GM21825 (cell line): Measurements from ENCODE around the gene VWDE.
"Not testable (repeated sequence)": the region's sequence is repeated elsewhere in the genome, so short reads cannot be mapped to it uniquely, and the experiment has no call there.

Experiments
- ATAC-seq: cut with Tn5 transposase; IDR thresholded peaks from one replicate; pipeline ENCODE4 v1.9.1; 2021; ENCODE audit warnings: mild to moderate bottlenecking, moderate library complexity; ENCODE audit not compliant: unreplicated experiment

The VWDE gene

DNA sequence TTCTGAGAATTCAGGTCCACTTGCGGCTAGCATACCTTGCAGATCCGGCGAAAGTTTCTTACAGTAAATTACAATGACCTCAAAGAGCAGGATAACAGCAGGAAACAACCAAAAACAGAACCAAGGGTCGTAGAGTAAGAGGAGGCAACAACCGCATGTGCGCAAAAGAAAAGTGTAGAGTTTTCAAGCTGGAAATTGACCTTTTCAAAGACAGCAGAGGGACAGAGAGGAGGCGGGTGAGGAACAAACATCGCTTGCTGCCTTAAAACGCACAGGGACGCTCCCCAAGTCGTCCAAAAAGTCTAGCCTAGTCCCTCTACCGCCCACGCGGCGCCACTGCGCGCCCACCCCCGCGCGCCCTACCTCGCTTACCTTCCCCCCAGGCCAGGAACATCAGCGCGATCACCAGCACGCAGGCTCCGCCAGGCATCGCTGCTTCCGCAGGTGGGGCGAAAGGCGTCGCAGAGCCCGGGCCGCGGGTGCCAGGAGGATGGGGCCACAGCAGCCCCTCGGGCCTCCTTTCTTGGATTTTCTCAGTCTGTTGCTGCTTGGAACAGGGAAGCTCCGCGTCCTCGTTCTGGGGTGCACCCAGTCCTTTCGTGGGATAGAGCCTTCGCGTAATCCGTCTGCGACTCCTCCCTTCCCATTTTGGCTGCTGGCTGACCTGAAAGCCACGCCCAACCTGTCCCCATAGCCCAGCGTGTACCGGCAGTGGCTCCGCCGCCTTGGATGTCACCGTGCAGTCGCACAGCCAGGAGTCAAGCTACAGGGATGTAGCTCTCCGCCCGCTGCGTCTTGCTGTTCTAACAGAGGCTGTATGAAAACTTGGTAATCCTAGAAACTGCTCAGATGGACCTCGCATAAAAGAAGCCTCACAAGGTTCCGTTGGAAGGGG lies at the start of gene VWDE:
TSS of gene VWDE (minus strand) at position 579 of the 895 bp plus-strand sequence. CDS start at position 430, 149 bp downstream.
- ATAC-seq: peak; percentile 70

DNA sequence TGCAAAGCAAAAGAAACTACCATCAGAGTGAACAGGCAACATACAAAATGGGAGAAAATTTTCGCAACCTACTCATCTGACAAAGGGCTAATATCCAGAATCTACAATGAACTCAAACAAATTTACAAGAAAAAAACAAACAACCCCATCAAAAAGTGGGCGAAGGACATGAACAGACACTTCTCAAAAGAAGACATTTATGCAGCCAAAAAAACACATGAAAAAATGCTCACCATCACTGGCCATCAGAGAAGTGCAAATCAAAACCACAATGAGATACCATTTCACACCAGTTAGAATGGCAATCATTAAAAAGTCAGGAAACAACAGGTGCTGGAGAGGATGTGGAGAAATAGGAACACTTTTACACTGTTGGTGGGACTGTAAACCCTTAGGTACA lies 49.5 kb upstream of the VWDE start:
- not testable (repeated sequence) for ATAC-seq

DNA sequence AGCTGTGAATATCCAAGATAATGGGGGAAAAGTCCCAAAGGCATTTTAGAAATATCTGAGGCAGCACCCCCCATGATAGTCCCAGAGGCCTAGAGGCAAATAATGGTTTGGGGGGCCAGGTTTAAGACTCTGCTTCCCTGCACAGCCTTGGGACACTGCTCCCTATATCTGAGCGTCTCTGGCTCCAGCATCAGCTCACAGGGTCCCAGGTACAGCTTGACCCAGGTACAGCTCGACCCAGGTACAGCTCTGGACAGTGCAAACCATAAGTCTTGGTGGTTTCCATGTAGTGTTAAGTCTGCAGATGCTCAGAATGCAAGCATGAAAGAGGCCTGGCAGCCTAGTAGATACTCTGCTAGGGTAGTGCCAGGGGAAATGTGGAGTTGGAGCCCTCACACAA lies 47.0 kb upstream of the VWDE start:
- no peak for ATAC-seq

DNA sequence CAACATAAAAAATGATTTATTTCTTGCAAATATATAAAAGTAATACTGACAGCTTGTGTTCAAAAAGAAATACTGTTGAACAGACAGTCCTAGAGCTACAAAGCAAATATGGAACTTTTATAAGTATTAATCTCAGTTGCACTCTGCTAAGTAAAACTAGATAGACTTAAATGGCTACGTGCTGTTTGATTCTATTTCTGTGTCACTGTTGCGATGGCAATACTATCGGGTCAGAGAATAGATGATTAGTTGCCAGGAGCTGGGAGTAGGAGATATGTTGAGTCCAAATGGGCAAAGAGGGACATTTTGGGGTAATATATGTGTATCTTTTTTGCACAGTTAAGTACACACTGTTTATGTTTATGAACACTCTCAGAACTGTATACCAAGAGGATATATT lies 41.1 kb upstream of the VWDE start:
- no peak for ATAC-seq

DNA sequence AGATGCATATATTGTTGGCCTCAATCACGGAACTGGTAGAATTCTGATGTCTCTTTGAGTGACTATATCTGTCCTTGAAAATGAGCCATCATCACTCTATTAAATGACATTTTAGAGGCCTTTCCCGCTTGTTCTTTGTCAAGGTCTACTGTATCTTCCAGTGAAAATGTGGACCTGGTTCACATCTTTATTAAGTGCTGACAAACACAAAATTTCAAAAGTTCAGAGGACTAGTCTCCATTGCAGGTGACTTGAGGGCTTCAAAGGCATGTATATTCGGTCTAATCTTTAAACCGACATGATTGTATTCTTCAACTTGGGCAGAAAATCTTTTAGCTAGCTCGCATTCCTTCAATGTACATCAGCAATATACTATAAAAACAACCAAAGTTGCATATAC lies 36.6 kb upstream of the VWDE start:
- ATAC-seq: no peak

DNA sequence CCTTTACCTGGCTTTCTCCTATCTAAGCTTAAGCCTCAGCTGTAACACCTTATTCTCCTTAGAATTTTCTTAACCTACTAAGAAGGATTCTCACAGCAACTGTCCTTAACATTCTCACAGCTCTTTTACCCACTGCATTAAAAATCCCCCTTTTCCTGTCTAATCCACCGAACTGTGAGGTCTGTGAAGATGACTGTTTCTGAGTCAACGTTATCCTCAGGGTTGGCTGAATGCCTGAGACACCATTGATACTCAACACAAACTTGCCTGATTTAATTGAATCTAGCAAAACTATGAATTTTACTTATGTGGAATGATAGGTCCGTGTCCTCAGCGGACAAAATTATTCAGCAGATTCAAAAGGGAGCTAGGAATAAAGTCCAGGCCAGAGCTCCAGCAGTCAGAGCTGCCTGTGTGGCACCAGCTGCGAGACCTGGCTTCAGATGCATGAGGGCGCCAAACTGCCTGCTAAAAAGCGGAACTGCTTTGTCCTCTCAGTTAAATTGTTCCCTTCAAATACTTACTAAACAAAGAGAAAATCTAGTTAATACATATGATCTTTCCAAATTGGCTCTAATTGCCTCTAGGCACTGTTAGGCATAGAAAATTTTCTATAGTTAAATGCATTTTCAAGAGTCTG lies 33.4 kb upstream of the VWDE start:
- no peak for ATAC-seq

DNA sequence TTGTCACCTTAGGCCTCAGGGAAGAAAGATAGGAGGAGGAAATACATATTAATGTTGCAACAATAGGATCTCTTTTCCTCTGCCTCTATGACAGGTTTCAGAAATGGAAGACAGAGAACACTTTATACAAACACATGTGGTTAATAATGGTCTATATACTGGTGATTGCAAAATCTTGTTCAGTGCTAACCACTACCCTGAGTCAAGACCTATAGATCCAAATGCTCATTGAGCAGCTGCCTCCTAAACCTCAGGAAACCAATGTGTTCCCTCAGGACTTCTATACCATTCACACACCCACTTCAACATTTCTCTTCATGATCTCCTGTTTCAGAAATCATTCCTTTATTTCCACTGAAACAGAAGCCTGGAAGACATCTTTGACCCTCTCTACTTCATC lies 32.5 kb upstream of the VWDE start:
- no peak for ATAC-seq

DNA sequence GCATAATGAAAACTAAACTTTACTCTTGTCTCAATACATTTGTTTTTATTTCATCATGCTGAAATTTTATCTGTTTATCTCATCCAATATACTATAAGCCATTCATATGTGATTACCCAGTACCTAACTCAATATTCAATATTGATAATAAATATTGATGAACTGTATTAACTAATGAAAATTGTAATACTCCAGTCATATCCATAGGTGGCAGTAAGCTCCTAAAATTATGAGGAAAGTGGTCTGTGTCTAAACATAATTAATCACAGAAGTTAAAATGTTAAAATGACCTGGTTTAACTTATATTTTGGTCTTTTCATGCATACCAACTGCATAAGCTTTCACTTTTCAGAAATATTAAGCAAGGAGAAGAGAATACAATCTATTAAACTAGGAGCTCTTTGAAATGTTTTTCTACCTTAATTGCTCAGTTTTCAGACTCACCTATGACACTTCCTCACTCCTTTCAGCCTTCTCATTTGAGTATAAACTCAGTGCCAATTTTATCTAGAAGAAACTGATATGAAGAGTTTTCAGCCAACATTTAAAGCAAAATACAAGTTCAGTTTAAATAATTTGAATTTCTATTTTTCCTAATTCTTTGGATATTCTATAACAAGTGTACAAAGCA lies 30.5 kb upstream of the VWDE start:
- no peak for ATAC-seq

DNA sequence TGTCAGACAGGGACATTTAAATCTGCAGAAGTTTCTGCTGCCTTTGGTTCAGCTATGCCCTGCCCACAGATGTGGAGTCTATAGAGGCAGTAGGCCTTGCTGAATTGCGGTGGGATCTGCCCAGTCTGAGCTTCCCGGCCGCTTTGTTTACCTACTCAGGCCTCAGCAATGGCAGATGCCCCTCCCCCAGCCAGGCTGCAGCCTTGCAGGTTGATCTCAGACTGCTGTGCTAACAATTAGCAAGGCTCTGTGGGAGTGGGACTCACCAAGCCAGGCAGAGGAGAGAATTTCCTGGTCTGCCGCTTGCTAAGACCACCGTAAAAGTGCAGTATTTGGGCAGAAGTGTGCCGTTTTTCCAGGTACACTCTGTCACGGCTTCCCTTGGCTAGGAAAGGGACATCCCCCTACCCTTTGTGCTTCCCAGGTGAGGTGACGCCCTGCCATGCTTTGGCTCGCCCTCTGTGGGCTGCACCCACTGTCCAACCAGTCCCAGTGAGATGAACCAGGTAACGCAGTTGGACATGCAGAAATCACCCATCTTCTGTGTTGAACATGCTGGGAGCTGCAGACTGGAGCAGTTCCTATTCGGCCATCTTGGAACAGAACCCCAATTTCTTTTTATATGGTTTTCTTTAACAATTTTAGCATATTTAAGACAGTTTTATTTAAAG lies 28.4 kb upstream of the VWDE start:
- no peak for ATAC-seq

DNA sequence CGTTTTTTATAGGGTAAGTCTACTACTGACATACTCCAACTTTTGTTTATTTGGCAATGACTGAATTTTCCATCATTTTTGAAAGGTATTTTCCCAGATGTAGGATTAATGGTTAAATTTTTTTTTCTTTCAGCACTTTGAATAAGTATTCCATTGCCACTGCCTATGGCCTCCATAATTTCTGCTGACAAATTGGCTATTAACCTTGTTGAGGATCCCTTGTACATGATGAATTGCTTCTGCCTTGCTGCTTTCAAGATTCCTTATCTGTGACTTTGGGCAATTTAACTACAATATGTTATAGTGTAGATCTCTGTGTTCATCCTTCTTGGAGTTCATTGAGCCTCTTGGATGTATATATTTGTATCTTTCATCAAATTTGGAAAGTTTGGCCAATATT lies 21.6 kb upstream of the VWDE start:
- ATAC-seq: no peak

DNA sequence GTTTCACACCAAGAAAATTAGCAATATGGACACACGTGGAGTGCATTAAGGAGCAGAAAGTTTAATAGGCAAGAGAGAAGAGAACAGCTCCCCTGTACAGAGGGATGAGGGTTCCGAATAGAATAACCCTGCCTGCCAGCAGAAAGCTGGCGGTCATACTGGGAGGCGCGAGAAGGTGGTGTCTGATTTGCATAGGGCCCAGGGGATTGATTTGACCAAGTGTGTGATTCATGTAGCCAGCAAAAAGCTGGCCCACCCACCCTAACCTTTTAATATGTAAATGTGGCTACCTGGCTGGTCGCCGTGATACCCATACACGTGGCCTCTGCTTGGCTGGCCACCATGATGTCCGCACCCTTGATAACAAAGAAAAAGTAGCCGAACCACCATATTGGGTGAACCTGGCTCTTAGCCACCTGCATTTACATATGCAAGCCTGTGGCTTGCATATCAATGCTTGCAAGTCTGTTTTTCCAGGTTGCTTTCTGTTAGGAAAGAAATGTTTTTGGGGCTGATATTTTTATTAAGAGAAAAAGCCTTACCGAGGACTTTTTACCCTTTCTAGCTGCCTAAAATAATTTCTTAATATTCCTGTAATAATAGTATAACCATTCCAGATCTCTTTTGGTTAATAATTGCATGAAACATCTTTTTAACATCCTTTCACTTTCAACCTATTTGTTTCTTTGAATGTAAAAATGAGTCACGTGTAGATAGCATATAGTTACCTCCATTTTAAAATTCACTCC lies 20.5 kb upstream of the VWDE start:
- no peak for ATAC-seq

DNA sequence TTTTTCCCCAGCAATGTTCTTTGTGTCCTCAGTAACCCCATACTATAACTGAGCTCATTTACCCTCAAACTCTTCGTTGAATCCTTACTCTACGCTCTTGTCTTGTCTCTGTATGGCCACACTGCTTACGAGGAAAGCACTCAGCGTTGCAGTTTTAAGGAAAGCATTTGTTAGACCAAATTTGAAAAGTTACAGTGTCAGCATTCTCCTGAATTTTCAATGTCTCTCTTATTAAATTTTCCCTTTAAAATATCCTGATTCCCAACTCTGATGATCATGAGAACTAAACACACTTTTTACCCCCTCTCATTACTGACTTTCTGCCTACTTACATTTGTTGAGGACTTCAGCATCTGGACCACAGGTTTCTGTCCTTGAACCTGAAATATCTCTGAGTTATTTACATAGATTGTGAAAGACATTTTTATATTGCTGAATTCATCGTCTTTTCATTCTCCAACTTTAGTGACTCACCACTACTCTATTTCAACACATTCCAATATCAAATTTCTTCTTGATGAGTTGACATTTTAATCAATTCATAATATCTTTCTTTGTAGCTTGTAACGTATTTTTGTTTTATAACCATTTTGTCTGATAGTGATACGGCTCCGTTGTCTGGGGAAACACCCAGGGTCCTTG lies 19.8 kb upstream of the VWDE start:
- no peak for ATAC-seq

DNA sequence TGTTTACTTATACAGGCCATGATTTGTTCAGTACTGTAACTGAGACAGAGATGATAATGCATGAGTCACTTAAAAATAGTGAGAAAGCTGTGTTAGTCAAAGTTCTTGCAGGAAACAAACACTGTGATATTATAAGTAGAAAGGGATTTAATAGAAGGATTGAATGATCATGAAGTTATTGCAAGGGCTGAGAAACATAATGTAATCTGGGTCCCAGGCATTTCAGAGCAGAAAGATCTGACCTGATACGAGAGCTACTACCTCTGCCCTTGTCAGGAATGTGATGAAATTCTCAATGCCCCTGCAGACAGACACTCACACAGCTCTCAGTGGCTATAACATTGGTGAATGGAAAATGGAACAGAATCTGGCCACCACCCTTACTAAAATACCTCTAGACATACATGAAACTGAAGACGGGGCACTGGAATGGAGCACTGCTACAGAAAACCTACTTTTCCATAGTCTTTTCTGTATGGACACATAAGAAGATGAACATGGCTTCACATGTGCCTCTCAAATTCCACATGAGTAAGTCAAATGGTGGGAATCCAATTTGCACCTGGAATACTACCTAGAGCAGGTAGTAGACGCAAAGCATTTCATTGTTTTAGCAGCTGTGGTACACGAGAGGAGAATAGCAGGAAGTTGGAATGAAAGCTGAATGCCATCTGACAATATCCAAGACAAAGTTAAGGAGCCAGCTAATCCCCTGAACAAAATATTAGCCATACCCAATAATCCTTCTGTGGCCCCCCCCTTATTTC lies 19.1 kb upstream of the VWDE start:
- ATAC-seq: no peak

DNA sequence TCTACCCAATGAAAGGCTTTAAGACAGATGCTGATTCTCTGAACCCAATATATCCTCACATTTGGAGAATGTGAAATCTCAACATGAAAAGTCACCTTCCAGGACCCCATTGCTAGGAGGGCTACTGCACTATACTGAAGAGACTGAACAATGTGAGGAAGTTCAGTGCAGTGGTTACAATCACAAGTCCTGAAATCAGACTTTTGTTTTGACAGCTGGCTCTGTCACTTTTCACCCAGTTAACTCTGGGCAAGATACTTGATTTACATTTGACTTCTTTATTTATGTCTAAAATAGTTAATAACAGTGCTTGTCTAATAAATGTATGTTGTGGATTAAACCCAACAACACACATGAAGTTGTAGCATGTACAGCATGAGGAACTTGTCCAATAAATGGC lies 14.8 kb upstream of the VWDE start:
- no peak for ATAC-seq

DNA sequence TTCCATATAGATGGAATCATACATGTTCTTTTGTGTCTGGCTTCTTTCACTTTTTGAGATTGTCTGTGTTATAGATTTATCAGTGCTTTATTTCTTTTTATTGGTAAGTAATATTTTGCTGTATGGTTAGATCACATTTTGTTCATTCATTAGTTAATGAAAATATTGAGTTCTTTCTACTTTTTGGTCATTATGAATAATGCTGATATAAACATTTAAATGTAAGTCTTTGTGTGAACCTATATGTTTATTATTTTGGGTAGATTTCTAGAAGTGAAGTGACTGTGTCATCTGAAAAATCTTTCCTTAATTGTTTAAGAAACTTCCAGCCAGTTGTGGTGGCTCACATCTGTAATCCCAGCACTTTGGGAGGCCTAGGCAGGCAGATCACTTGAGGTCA lies 11.4 kb upstream of the VWDE start:
- no peak for ATAC-seq

DNA sequence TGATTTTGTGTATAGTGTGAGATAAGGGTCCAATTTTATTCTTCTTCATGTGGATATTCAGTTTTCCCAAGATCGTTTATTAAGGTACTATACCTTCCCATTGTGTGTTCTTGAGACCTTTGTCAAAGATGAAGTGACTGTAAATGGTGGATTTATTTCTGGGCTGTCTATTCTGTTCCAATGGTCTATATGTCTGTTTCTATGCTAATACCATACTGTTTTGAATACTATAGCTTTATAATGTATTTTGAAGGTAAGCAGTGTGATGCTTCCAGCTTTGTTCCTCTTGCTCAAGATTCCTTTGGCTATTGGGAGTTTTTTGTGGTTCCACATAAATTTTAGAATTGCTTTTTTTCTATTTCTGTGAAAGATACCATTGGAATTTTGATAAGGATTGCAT lies 8.7 kb upstream of the VWDE start:
- no peak for ATAC-seq

DNA sequence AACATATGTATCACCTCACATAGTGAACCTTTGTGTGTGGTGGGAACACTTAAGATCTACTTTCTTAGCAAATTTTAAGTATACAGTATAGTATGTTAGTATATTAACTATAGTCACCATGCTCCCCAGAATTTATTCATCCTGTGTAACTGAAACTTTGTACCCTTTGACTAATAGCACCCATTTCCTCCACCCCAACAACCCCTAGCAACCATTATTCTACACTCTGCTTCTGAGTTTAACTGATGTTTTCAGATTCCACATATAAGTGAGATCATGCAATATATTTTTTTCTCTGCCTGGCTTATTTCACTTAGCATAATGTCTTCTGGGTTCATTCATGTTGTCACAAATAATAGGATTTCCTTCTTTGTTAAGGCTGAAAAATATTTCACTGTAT lies 6.9 kb upstream of the VWDE start:
- ATAC-seq: no peak

DNA sequence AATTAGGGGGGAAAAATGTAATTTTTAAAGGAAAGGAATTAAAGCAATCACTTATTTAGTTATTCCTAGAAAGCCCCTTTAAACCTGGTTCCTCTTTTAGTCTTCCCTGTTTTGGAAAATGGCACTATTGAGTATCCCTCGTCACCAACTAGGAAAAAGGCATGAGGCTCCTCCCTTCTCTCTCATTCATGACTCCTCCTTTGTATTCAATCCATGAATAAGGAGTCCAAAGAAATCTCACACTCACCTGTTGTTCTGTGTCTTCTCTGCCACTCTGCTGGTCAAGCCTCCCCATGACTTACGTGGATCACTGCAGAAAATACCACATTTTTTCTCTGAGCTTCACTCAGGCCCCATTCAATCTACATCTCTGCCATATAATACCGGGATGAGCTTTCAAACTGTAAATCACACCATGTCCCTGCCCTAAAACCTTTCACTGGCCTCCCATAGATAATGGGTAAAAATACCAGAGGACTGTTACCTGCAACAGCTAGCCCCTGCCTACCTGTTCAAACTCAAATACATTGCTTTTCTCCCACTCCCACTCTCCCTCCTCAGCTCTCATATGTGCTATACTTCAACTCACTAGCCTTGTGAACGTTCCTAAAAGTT lies 5.5 kb upstream of the VWDE start:
- ATAC-seq: no peak

DNA sequence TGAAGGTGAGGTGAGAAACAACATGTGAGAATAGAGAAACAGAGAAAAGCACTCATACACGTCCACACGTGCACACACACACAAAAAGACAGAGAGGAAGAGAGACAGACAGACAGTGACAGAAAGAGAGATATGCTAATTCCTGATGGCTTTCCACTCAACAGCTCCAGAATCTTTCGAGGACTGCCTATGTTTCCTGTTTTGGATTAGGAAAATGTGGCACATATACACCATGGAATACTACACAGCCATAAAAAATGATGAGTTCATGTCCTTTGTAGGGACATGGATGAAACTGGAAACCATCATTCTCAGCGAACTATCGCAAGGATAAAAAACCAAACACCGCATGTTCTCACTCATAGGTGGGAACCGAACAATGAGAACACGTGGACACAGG lies 4.0 kb upstream of the VWDE start:
- ATAC-seq: not testable (repeated sequence)
